GM21717 (cell line): ENCODE results near the gene DHRS13.
"Not testable (repeated sequence)": the region's sequence is repeated elsewhere in the genome, so short reads cannot be mapped to it uniquely, and the experiment has no call there.

ENCODE experiments used
- ATAC-seq: cut with Tn5 transposase; IDR thresholded peaks from one replicate; pipeline ENCODE4 v1.9.1; 2021; ENCODE audit warnings: mild to moderate bottlenecking, moderate library complexity; ENCODE audit not compliant: unreplicated experiment

DHRS13 gene

DNA sequence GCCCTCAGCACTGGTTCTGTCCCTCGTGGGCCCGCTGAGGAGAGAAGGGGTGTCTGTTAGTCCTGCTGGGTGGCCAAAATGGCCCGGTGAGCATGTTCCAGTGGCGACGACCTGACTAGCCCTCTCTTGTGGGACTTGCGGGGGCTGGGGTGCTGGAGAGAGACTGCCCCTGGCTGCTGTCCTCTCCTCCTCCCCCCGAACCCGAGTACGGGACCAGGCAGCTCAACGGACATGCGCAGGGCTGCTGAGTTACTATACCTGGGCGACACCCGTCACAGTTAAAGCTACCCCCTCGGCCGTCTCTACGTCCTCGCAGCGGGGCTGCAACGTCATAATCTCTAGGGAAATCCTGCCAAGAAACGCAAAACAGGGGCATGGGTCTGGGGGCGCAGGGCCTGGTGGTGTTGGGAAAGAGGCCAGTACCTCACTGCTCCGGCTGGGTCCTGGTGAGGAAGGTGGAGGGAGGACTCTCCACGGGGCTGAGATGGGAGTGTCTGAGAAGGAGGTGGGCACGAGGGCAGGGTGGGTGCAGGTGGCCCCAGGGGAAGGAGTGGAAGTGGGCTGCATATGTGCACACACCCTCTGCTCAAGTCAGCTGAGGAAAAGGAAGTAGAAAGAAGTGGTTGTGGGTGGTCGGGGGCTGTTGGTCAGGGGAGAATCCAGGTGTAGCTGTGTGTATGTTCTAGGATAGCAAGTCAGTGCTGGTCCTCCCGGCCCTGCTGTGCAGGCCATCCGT, 18.7 kb downstream of the DHRS13 start:
- ATAC-seq = no peak

DNA sequence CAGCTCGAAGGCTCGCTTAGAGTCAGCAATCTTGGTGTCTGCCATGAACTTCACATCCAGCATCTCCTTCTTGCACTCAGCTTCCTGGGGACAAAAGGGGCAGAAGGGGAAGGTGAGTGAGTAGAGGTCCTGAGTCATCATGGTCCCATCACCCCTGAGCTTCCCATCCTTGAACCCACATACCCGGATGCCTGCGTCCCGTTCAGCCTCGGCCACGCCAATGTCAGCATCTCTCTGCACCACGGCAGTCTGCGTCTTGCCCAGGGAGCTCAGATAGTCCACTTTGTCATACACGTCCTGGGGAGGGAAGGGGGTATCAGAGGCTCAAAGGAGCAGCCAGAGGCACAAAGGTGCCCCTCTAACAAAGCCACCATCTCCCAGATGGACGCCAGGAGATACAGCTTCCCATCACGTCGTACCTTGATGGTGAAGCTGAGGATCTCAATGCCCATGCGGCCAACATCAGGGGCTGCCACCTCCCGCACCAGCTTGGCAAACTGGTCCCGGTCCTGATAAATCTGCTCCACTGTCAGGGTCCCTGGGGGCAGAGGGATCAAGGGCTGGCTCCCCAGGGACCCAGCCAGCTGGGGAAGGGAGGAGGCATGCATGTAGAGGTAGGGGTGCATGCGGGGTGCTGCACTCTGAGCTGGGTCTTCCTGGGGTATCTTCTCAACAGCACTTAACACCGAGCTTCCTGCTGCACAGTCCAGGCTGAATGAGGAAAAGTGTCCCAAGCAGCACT, 20.6 kb downstream of the DHRS13 start:
- ATAC-seq = no peak

DNA sequence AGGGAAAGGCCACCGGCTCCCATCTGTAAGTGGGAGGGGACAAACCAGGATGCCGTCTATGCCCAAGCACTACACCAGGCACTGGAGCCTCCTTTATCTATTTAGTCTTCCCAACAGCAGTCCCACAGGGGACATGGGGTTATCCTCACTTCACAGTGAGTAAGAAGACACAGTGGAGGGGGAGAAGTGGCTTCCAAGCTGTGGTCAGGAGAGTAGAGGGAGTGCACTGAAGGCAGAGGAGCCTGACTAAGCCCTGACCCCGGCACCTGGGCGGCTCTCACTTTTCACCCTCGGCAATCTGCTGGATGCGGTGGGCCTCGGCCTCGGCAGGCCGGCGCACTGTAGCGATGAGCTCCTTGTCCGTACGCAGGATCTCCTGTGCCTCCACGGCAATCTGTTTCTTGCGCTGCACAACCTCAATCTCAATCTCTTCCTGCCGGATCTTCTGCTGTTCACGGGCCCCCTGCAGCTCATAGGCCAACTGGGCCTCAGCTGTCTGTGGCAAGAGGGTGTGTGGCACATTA, 21.3 kb downstream of the DHRS13 start:
- ATAC-seq = no peak

DNA sequence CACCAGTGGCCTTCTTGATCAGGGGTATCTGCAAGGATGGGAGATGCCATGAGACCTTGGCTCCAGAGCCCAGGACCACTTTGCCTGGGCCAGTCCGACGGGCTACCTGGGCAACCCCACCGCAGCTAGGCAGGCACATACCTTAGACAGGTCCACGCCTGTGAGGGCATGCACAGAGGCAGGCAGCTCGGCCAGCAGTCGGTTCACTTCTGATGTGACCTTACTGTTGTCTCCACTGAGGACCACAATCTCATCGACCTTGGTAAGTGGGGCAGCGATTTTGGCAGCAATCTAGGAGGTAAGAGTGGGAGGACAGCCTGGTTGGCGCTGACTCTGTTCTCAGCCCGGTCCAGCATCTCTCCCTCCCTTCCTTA, 22.3 kb downstream of the DHRS13 start:
- ATAC-seq = no peak

DNA sequence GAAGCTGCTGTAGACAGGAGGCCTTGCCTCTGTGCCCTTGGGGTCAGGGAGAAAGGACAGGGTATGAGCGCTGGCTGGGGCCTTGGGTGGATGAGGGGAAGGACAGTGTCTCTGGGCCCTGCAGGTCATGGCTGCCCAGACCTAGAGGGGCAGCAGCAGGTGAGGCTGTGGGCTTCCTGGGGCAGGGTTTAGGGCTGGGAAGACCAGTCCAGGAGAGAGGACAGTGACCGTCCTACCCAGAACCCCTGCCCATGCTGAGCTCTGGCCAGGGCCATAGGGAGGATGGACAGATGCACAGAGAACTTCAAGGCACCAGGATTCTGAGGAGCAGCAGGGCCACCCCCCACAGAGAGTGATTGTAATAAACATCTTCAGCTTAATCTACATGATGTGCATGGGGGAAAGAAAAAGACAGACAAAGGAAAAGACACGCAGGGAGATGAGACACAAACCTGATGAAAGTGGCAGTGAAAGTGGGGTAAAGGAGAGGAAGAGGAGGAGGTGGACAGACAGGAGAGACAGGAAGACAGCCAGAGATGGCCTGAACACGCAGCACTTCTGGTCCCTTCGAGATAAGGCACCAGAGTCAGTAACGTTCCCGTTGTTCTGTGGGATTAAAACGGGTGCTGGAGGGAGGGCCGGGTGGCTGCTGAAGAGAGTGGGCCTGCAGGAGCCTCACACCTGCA, 22.9 kb downstream of the DHRS13 start:
- ATAC-seq = no peak

DNA sequence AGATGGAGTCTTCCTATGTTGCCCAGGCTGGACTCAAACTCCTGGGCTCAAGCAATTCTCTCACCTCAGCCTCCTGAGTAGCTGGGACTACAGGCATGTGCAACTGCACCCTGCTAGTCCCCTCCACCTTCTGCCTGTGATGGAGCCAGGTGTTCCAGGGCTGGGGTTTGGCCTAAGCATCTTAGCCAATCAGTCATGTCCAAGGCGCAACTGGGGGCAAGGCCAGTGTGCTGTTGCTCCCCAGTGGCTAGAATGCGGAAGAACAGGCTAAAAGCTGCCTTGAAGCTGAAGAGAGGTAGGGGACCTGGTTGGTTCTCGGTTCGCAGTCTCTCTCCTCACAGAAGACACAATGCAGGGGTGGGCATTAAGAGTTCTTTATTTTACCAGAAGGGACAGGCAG, 23.9 kb downstream of the DHRS13 start:
- ATAC-seq = no peak

DNA sequence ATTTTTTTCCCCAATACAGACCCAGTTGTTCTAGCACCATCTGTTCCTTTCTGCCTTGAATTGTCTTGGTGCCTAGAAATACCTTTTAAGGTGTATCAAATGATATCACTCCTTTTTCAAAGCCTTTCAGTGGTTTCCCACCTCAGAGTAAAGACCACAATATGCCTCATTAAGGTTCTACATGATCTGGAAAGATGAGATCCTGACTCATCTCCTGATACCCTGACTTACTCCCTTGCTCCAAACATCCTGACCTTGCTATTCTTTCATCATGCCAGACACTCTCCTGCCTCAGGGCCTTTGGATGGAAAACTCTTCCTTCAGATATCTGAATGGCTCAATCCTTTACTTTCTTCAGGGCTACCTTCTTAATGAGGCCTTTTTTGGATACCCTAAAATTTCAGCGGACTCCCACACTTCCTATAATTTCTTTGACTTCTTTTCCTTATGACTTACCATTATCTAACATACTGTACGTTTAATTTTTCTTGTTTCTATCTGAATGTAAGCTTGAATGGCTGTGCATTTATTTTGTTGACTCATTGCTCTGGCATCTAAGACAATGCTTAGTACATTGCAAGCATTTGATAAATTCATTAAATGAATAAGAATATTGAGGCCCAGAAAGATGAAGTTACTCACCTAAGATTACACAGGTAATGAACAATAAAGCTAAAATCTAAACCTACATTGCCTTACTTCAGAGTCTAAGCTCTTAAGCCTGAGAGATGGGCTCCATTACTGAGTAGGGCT, 24.5 kb downstream of the DHRS13 start:
- ATAC-seq = no peak

DNA sequence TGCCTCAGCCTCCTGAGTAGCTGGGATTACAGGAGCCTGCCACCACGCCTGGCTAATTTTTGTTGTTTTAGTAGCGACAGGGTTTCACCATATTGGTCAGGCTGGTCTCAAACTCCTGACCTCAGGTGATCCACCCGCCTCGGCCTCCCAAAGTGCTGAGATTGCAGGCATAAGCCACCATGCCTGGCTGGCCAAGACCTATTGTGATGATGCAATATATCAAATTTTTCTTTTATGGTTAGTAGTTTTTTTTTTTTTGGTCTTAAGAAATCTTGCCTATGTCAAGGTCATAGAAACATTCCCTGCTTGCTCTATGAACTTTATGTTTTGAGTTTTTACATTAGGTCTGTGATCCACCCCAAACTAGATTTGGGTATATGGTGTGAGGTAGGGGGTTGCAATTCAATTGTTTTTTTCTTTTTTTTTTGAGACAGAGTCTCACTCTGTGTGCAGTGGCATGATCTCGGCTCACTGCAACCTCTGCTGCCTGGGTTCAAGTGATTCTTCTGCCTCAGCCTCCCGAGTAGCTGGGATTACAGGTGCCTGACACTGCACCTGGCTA, 25.6 kb downstream of the DHRS13 start:
- ATAC-seq = not testable (repeated sequence)

DNA sequence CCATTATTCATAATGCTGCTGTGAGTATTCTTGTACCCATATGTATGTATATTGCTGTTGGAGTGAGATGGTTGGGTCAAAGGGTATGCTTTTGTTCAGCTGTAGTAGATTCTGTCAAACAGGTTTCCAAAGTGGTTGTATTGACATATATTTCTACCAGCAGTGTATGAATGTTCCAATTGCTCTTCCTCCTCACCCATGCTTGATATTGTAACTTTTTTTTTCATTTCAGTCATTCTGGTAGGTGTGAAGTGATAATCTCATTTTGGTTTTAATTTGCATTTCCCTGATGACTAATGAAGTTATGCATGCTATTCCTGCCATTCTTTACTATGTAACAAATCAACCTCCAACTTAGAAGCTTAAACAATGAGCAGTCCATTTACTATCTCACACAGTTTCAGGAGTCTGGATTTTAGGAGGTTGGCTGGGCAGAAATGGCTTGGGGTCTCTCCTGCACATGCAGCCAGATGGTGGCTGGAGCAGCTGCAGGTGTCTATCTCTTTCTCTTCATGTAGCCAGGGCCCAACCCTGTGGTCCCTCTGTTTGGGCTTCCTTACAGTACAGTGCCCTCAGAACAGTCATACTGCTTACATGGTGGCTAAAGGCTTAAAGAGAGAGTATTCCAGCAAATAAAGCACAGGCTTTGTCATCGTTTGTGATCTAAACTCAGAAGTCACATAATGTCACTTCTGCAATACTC, 26.9 kb downstream of the DHRS13 start:
- ATAC-seq = no peak

DNA sequence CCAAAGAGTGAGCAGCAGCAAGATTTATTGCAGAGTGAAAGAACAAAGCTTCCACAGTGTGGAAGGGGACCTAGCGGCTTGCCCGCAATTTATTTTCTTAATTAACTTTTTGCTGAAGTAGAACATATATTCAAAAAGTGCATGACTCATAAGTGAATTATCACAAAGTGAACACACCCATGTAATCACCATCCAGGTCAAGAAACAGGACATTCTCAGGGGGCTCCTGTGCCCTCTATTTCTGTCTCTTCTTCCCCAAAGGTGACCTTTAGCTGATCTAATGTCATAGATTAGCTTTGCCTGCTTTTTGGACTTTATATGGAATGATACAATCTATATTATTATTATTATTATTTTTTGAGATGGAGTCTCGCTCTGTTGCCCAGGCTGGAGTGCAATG, 28.1 kb downstream of the DHRS13 start:
- ATAC-seq = no peak

DNA sequence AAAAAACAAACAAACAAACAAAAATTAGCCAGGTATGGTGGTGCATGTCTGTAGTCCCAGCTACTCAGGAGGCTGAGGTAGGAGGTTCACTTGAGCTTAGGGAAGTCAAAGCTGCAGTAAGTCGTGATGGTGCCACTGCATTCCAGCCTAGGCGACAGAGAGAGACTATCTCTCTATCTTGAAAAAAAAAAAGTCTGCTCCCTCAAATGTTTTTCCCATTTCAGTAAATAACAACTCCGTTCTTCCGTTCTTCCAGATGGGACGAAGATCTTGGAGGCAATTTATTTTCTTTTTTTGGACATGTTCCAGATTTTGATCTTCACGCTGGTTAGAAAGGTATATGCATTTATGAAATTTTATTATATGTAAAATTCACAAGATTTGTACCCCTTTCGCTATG, 29.0 kb downstream of the DHRS13 start:
- no peak for ATAC-seq

DNA sequence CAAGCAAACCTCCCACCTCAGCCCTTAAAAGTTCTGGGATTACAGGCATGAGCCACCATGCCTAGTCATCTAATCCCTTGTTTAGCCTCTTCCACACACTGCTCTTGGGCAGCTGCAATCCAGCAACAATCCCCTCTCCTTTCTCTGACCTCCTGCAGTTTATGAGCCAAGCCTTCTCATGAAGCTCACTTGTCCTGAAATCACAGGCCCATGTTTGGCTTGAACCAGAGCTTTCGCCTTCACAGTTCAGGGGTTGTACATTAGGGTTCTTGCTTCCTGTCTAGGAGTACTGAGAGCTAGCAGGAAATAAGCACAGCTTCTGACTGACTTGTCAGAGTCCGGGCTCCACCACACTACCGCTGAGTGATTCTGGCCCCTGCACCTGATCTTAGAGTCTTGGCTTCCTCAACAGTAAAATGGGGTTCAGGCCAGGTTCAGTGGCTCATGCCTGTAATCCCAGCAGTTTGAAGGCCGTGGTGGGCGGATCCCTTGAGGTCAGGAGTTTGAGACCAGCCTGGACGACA, 31.8 kb downstream of the DHRS13 start:
- peak; percentile 72 for ATAC-seq

DNA sequence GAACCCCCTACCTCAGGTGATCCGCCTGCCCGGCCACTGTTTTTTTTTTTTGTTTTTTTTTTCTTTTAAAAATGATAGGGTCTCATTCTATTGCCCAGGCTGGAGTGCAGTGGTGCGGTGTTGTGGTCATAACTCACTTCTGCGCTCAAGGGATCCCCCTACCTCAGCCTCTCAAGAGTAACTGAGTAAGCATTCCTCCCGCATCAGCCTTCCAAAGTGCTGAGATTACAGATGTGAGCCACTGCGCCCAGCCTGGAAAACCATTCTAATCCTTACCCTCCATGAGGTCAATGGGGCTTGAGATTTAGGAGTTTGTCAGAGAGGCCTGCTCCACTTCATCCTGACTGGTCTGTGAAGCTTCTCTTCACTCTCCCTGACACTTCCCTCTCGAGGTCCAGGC, 35.6 kb downstream of the DHRS13 start:
- ATAC-seq = no peak

DNA sequence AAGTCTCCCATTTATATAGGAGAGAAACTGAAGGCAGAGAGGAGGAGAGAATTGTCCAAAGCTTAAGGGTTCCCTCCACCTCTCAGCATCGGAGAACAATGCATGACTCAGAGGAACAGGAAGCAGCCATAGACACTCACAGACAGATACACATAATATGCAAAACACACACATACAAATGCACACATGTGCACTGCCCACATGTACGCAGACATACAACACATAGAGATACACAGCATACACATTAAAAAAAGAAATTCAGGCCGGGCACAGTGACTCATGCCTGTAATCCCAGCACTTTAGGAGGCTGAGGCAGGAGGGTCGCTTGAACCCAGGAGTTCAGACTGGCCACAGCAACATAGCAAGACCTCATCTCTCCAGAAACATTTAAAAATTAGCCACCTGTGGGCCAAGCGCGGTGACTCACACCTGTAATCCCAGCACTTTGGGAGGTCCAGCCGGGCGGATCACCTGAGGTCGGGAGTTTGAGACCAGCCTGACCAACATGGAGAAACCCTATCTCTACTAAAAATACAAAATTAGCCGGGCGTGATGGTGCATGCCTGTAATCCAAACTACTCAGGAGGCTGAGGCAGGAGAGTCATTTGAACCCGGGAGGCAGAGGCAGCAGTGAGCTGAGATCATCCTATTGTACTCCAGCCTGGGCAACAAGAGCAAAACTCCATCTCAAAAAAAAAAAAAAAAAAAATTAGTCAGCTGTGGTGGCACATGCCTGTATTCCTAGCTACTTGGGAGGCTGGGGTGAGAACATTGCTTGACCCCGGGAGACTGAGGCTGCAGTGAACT, 36.7 kb downstream of the DHRS13 start:
- no peak for ATAC-seq

DNA sequence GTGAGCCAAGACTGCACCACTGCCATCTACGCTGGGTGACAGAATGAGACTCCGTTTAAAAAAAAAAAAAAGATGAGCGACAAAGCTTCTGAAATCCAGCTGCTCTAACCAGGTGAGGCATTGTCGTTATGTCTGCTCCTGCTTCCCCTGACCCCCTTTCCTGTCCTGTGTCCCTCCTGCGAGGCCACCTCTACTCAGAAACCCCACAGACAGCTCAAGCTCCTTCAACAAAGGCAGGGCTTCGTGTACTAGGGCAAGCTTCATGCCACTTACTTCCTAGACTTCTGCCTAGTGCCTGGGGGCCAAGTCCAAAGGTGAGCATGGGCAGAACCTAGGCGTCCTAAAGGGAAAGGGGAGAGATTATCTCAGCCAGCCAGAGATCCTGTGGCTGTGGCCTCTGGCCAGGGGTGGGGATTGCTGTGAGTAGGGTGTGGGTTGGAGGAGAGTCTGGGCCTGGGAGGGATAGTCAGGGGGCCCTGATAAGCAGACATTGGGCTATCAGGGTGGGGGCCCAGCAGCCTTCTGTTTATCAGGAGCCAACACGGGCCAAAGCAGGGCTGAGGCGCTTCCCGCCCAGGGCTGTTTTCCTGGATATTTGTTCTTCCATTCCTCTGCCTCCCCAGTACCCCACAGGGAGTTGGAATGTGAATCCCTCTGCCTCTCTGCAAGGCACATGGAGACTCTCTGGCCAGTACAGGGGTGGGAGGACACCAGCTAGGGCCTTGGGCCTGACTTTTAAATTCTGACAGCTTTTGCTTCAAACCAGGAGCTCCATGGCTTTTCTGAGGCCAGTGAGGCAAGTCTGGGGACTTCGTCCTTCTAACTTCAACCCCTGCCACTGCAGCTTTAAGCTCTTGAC, 37.7 kb downstream of the DHRS13 start:
- no peak for ATAC-seq

DNA sequence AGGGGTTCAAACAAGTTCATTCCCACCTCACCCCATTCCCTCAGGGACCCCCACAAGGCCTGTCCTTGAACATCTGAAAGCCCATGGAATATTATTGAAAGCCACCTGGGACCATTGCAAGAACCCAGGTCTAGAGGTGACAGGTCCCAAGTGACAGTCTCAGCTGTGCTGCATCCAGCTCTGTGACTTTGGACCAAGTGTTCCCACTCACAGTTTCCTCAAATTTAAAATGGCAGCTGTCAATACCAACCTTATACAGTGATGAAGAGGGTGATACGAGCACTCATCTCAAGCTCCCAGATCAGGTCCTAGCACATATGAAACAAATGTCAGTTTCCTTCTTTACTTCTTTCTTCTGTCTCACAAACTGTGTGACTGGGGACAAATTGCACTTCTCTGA, 38.9 kb downstream of the DHRS13 start:
- ATAC-seq = no peak

DNA sequence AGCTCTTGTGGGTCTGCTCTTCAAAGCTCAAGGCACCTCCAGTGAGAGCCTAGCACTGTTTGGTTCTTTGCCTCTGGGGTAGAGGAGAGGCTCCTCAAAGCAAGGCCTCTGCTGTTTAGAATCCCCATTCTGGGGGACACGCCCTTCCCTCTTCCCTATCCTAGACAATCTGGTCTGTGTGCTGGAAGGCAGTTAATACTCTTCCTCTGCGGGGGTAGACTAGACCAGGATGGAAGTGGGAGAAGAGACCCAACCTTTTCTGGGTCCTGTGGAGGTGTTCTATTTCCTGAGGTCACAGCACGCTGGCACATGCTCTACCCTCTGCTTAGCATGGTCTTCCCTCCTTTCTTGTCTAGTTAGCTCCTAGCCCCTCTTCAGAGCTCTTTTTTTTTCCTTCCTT, 40.3 kb downstream of the DHRS13 start:
- ATAC-seq = no peak
